Small intestine (tissue), 7 donors: ENCODE data around the gene RSPH1. TPM values are rescaled to one million over a fixed set of nuclear protein-coding genes. Genes with fewer than 3 reads are reported as not detected.

ENCODE experiments used
- DNase-seq, 2 donors: peaks; one replicate each; pipeline versions ENCODE4 v3.0.0 to v3.0.0-alpha.2; 2013
- FAIRE-seq: peaks from 2 replicates; lab custom pipeline; 2012; peaks lifted over from hg19 to GRCh38; lab: Jason Lieb, UNC
- H3K27ac ChIP-seq, 3 donors: one replicate each; pipeline ENCODE4 v1.5.1; 2013; ENCODE audit warnings: low read length in 2 of 3, mild to moderate bottlenecking in 2 of 3, control low read depth in 1 of 3, inconsistent platforms in 1 of 3, low read depth in 1 of 3, moderate library complexity in 1 of 3
- H3K27me3 ChIP-seq, 3 donors: one replicate each; pipeline ENCODE4 v1.6.1; 2013; ENCODE audit warnings: low read length in 3 of 3, inconsistent platforms in 1 of 3; ENCODE audit not compliant: control insufficient read depth in 3 of 3, insufficient read depth in 3 of 3
- H3K36me3 ChIP-seq, 3 donors: one replicate each; pipeline ENCODE4 v1.6.1; 2013; ENCODE audit warnings: low read length in 3 of 3, inconsistent platforms in 1 of 3, low read depth in 1 of 3, mild to moderate bottlenecking in 1 of 3, moderate library complexity in 1 of 3; ENCODE audit not compliant: control insufficient read depth in 3 of 3, insufficient read depth in 2 of 3
- H3K4me1 ChIP-seq, 3 donors: one replicate each; pipeline ENCODE4 v1.6.1; 2013; ENCODE audit warnings: low read length in 2 of 3, inconsistent platforms in 1 of 3, low read depth in 1 of 3, mild to moderate bottlenecking in 1 of 3, moderate library complexity in 1 of 3; ENCODE audit not compliant: control insufficient read depth in 3 of 3, insufficient read depth in 2 of 3
- H3K4me3 ChIP-seq, 3 donors: one replicate each; pipeline ENCODE4 v1.5.1; 2013; ENCODE audit warnings: low read length in 3 of 3, control low read depth in 1 of 3, inconsistent platforms in 1 of 3, low read depth in 1 of 3, mild to moderate bottlenecking in 1 of 3, moderate library complexity in 1 of 3
- H3K9me3 ChIP-seq, 2 donors: one replicate each; pipeline ENCODE4 v1.6.1; 2013; ENCODE audit warnings: low read depth in 1 of 2, low read length in 1 of 2; ENCODE audit not compliant: control insufficient read depth in 2 of 2, insufficient read depth in 1 of 2
- WGBS, 3 donors: extraction: QIAGEN DNeasy Blood & Tissue Kit; methylation state at CpG; one replicate each; pipeline ENCODE4 v1.1.7; 2013; 5-methylcytosine and 5-hydroxymethylcytosine counted together
- polyA plus RNA-seq, 4 donors: library from polyadenylated mRNA; stranded (reverse) in 3 of 4; unstranded in 1 of 4; fragments of 200-250 nt in 3 of 4; fragments of 120-200 nt in 1 of 4; gene quantifications; one replicate each; pipeline versions ENCODE4 v1.2.1 to v1.2.3, GENCODE V29; 2013
- donor health status: healthy with polysubstance abuse.
- donor health status: control.
- donor health status: control.
- donor health status: Bipolar disorder and iron deficiency.
- donor health status: healthy.

RSPH1 gene
- polyA plus RNA-seq, 4 donors = 3.8 to 14.1 (median 7.8) TPM

- Histone ChIP-seq H3K4me3 (no peak overlapping the region), H3K36me3 (no peaks in the 10 kb centered on the region), H3K9me3 (peaks cover 0 to 2% of the 10 kb centered on the region in 2 donors), H3K27ac (no peak overlapping the region), H3K27me3 (no peaks in the 10 kb centered on the region), H3K4me1 (peaks cover 0 to 3% (median 0%) of the 10 kb centered on the region in 3 donors)
- DNase-seq (no peak), FAIRE-seq (no peak)
- WGBS, 3 donors = 89 to 91% (median 90%) methylated on average over 7 of the region's 7 CpGs
These were observed 50.7 kb downstream of the RSPH1 start for GRCh38 chr21:42445311-42445710.

- Histone ChIP-seq H3K36me3 (no peaks in the 10 kb centered on the region), H3K4me3 (no peak overlapping the region), H3K4me1 (peaks cover 0 to under 1% (median 0%) of the 10 kb centered on the region in 3 donors), H3K27me3 (no peaks in the 10 kb centered on the region), H3K27ac (no peak overlapping the region), H3K9me3 (no peaks in the 10 kb centered on the region)
- no peak for DNase-seq
- FAIRE-seq = no peak
- WGBS, 3 donors = 83 to 84% (median 83%) methylated on average over 10 of the region's 10 CpGs
These were observed 51.3 kb downstream of the RSPH1 start for GRCh38 chr21:42444745-42445059.

GRCh38 chr21:42443876-42444744 lies 51.9 kb downstream of the RSPH1 start:
- H3K36me3 ChIP-seq = no peaks in the 10 kb centered on the region
- DNase-seq (no peak), FAIRE-seq (no peak)
- no peaks in the 10 kb centered on the region for H3K27me3 ChIP-seq
- no peak overlapping the region for H3K27ac ChIP-seq
- H3K9me3 ChIP-seq = no peaks in the 10 kb centered on the region
- no peaks in the 10 kb centered on the region for H3K4me1 ChIP-seq
- no peak overlapping the region for H3K4me3 ChIP-seq
- 83 to 86% (median 85%) methylated on average over 34 of the region's 34 CpGs for WGBS, 3 donors

GRCh38 chr21:42443181-42443785 lies 52.7 kb downstream of the RSPH1 start:
- no peak for DNase-seq
- Histone ChIP-seq H3K36me3 (no peaks in the 10 kb centered on the region), H3K4me1 (no peaks in the 10 kb centered on the region), H3K4me3 (no peak overlapping the region), H3K27ac (no peak overlapping the region), H3K9me3 (no peaks in the 10 kb centered on the region), H3K27me3 (no peaks in the 10 kb centered on the region)
- WGBS, 3 donors = 90 to 91% (median 90%) methylated on average over 15 of the region's 15 CpGs
- FAIRE-seq = no peak

- H3K27ac ChIP-seq = no peak overlapping the region
- no peaks in the 10 kb centered on the region for H3K36me3 ChIP-seq
- no peak for DNase-seq
- no peaks in the 10 kb centered on the region for H3K27me3 ChIP-seq
- no peaks in the 10 kb centered on the region for H3K4me1 ChIP-seq
- 77 to 85% (median 84%) methylated on average over 6 of the region's 6 CpGs for WGBS, 3 donors
- FAIRE-seq = no peak
- peaks cover 0 to 3% of the 10 kb centered on the region in 2 donors for H3K9me3 ChIP-seq
- no peak overlapping the region for H3K4me3 ChIP-seq
These were observed 54.1 kb downstream of the RSPH1 start for GRCh38 chr21:42441963-42442362.

- Histone ChIP-seq H3K4me1 (no peaks in the 10 kb centered on the region), H3K27ac (no peak overlapping the region), H3K27me3 (peaks cover 0 to 2% (median 0%) of the 10 kb centered on the region in 3 donors), H3K9me3 (peaks cover 0 to 7% of the 10 kb centered on the region in 2 donors), H3K4me3 (no peak overlapping the region), H3K36me3 (no peaks in the 10 kb centered on the region)
- WGBS, 3 donors = 78 to 85% (median 80%) methylated on average over 12 of the region's 12 CpGs
- FAIRE-seq (no peak), DNase-seq (no peak)
These were observed 55.7 kb downstream of the RSPH1 start for GRCh38 chr21:42440187-42440792.

DNA sequence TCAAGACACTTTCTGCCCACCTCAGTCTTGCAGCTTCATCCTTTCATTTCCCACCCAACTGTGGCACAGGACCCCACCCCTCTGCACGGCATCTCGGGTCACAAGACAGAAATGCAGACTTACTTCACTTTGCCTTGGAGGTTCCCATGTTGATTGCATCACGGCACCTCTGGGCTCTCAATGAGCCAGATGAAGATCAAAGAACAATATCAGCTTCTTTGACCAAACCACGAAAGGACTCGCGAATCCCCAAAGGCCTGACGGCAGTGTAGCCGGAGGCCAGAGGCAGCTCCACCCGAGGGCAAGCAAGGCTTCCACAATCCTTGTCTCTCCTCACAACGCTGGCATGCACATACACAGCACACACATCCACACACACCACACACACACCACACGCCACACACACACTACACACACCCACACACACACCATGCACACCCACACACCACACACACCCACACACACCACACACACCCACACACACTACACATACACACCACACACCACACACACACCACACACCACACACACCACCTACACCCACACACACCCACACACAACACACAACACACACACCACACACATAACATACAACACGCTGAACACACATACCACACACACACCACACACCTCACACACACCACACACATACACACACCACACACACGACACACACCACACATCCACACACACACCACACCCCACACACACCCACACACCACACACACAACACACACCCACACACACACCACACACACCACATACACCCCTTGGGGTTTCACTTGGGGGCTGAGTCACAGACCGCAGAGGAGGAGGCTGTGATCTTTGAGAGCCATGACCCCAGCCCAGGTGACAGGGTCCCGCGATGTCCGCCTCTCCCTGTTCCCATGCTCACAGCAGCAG lies 56.5 kb downstream of the RSPH1 start:
- WGBS, 3 donors = 66 to 73% (median 70%) methylated on average over 17 of the region's 17 CpGs
- Histone ChIP-seq H3K4me3 (no peak overlapping the region), H3K9me3 (peaks cover 0 to 7% of the 10 kb centered on the region in 2 donors), H3K27me3 (peaks cover 0 to 2% (median 0%) of the 10 kb centered on the region in 3 donors), H3K27ac (no peak overlapping the region), H3K36me3 (no peaks in the 10 kb centered on the region), H3K4me1 (peaks cover 0 to 3% (median 0%) of the 10 kb centered on the region in 3 donors)
- FAIRE-seq (no peak), DNase-seq (no peak)
